Loucy (cell line): ENCODE data around the gene SORCS2.

Experiments
- H2AFZ ChIP-seq: fragments of 200-600 bp; sonication (generic); 2 replicates; pipeline ENCODE4 v1.6.0; 2016; ENCODE audit warnings: antibody characterized with exemption, mild to moderate bottlenecking, low read length, moderate library complexity
- H3F3A ChIP-seq: fragments of 200-600 bp; 2 replicates; pipeline ENCODE4 v1.6.0; 2016; ENCODE audit warnings: antibody characterized with exemption, low read depth, mild to moderate bottlenecking
- H3K27me3 ChIP-seq: fragments of 200-600 bp; sonication (generic); 2 replicates; pipeline ENCODE4 v1.6.1; 2014; ENCODE audit warnings: low read length, mild to moderate bottlenecking; ENCODE audit not compliant: insufficient read depth, poor library complexity, severe bottlenecking
- H3K36me3 ChIP-seq: fragments of 200-600 bp; sonication (generic); 2 replicates; pipeline ENCODE4 v1.6.1; 2016; ENCODE audit warnings: low read length; ENCODE audit not compliant: insufficient read depth
- H3K4me1 ChIP-seq: fragments of 200-600 bp; sonication (generic); 2 replicates; pipeline ENCODE4 v1.5.1; 2014; ENCODE audit warnings: low read length, mild to moderate bottlenecking; ENCODE audit not compliant: insufficient read depth, poor library complexity, severe bottlenecking
- H3K4me2 ChIP-seq: fragments of 200-600 bp; sonication (generic); 2 replicates; pipeline ENCODE4 v1.6.0; 2014; ENCODE audit warnings: antibody characterized with exemption, low read length, low read depth, mild to moderate bottlenecking; ENCODE audit not compliant: poor library complexity, severe bottlenecking
- H3K4me3 ChIP-seq: fragments of 200-600 bp; sonication (generic); 2 replicates; pipeline ENCODE4 v1.5.1; 2014; ENCODE audit warnings: low read length, mild to moderate bottlenecking, mixed read lengths; ENCODE audit not compliant: poor library complexity, severe bottlenecking
- H3K79me2 ChIP-seq: fragments of 200-600 bp; sonication (generic); 2 replicates; pipeline ENCODE4 v1.6.1; 2014; ENCODE audit warnings: low read length; ENCODE audit not compliant: insufficient read depth
- H3K9ac ChIP-seq: fragments of 200-600 bp; sonication (generic); 2 replicates; pipeline ENCODE4 v1.6.0; 2014; ENCODE audit warnings: mild to moderate bottlenecking, low read depth, low read length, moderate library complexity; ENCODE audit not compliant: poor library complexity, severe bottlenecking
- H3K9me2 ChIP-seq: fragments of 200-600 bp; sonication (generic); replicated peaks from 2 replicates; pipeline ENCODE4 v1.6.1; 2016; ENCODE audit warnings: low read depth, low read length, mixed read lengths
- H3K9me3 ChIP-seq: fragments of 200-600 bp; sonication (generic); 2 replicates; pipeline ENCODE4 v1.6.1; 2014; ENCODE audit warnings: mild to moderate bottlenecking, antibody characterized with exemption, low read length, low read depth; ENCODE audit not compliant: insufficient read depth
- H4K20me1 ChIP-seq: fragments of 200-600 bp; sonication (generic); 2 replicates; pipeline ENCODE4 v1.6.0; 2014; ENCODE audit warnings: antibody characterized with exemption, low read length, mild to moderate bottlenecking; ENCODE audit not compliant: insufficient read depth, poor library complexity, severe bottlenecking
- CTCF ChIP-seq: fragments of 200-600 bp; sonication (generic); conservative IDR thresholded peaks from 2 replicates; pipeline ENCODE4 v1.5.1; 2014; ENCODE audit warnings: mild to moderate bottlenecking, antibody characterized with exemption, low read length
- EZH2phosphoT487 ChIP-seq: fragments of 200-600 bp; IDR thresholded peaks from 2 replicates; pipeline ENCODE4 v1.6.1; 2018; ENCODE audit warnings: antibody characterized with exemption, mild to moderate bottlenecking, moderate library complexity, borderline replicate concordance

Gene SORCS2

DNA sequence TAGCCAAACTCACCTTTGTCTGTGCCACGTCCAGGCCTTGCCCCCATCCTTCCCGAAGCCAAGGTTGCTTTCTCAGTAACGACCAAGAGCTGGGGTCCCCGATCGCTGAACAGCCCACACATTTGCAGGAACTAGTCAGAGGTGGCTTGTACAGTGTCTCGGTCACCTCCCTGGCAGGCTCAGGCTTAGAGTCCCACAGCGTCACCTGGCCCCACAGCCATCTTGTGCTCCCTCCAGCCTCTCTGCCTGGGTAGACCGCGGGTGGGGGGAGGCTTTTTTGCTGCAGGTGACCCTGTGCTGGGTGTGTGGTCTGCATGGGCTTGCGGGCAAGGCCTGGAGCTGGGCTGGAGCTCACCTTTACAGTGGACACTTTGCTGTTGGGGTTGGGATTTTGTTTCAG is 182.2 kb downstream of the SORCS2 start:
- Histone ChIP-seq H2AFZ (no peak overlapping the region), H3K9ac (no peak overlapping the region), H3K9me3 (peaks cover 6% of the 10 kb centered on the region; the same call in 1 of the 2 replicates), H3K79me2 (no peaks in the 10 kb centered on the region), H3K4me2 (no peak overlapping the region), H3K4me1 (no peaks in the 10 kb centered on the region), H4K20me1 (no peaks in the 10 kb centered on the region), H3K4me3 (no peak overlapping the region), H3F3A (no peaks in the 10 kb centered on the region), H3K27me3 (no peaks in the 10 kb centered on the region), H3K36me3 (no peaks in the 10 kb centered on the region), H3K9me2 (no peaks in the 10 kb centered on the region)
- TF ChIP-seq EZH2phosphoT487 (no peak), CTCF (no peak)

DNA sequence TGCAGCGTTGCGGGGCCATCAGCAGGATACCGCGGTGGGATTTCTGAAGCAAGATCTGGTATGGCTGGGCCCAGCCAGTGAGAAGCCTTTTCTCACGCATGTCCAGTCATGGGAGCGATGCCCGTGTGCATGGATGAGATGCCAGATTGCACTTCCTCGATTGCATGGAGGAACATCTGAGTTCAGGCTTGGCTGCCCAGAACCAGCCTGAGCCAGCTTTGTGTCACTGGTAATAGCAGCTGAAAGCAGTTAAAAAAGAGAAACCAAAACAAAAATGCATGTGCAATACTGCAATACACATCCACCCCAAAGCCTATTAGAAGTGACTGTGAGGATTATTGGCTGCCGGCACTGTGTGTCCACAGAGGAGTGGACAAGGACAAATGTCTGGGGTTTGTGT is 183.1 kb downstream of the SORCS2 start:
- Histone ChIP-seq H3F3A (no peaks in the 10 kb centered on the region), H3K27me3 (no peaks in the 10 kb centered on the region), H3K4me1 (no peaks in the 10 kb centered on the region), H3K79me2 (no peaks in the 10 kb centered on the region), H4K20me1 (no peaks in the 10 kb centered on the region), H3K36me3 (no peaks in the 10 kb centered on the region), H3K9me2 (no peaks in the 10 kb centered on the region), H3K4me2 (no peak overlapping the region), H3K4me3 (no peak overlapping the region), H3K9me3 (peaks cover 9% of the 10 kb centered on the region; the same call in 1 of the 2 replicates), H2AFZ (no peak overlapping the region), H3K9ac (no peak overlapping the region)
- TF ChIP-seq EZH2phosphoT487 (no peak), CTCF (no peak)

- Histone ChIP-seq H3K27me3 (no peaks in the 10 kb centered on the region), H3K79me2 (no peaks in the 10 kb centered on the region), H3K9me2 (no peaks in the 10 kb centered on the region), H3K4me1 (no peaks in the 10 kb centered on the region), H4K20me1 (no peaks in the 10 kb centered on the region), H2AFZ (no peak overlapping the region), H3K9ac (no peak overlapping the region), H3K4me3 (no peak overlapping the region), H3F3A (no peaks in the 10 kb centered on the region), H3K36me3 (no peaks in the 10 kb centered on the region), H3K4me2 (no peak overlapping the region), H3K9me3 (peaks cover 14% of the 10 kb centered on the region; the same call in 1 of the 2 replicates)
- TF ChIP-seq CTCF (no peak), EZH2phosphoT487 (no peak)
These were observed 185.0 kb downstream of the SORCS2 start for GRCh38 chr4:7377223-7377865.
